ENCODE results near the gene MALAT1. TPM values are rescaled to one million over a fixed set of nuclear protein-coding genes. Genes with fewer than 3 reads are reported as not detected.

Gene MALAT1
- total RNA-seq, 1 donor from 2014 or later, result 8,069 TPM

- DNase-seq (ENCODE audit: low read depth), result peak; percentile 69
These were observed 20.3 kb upstream of the MALAT1 start for GRCh38 chr11:65478388-65479183.

DNA sequence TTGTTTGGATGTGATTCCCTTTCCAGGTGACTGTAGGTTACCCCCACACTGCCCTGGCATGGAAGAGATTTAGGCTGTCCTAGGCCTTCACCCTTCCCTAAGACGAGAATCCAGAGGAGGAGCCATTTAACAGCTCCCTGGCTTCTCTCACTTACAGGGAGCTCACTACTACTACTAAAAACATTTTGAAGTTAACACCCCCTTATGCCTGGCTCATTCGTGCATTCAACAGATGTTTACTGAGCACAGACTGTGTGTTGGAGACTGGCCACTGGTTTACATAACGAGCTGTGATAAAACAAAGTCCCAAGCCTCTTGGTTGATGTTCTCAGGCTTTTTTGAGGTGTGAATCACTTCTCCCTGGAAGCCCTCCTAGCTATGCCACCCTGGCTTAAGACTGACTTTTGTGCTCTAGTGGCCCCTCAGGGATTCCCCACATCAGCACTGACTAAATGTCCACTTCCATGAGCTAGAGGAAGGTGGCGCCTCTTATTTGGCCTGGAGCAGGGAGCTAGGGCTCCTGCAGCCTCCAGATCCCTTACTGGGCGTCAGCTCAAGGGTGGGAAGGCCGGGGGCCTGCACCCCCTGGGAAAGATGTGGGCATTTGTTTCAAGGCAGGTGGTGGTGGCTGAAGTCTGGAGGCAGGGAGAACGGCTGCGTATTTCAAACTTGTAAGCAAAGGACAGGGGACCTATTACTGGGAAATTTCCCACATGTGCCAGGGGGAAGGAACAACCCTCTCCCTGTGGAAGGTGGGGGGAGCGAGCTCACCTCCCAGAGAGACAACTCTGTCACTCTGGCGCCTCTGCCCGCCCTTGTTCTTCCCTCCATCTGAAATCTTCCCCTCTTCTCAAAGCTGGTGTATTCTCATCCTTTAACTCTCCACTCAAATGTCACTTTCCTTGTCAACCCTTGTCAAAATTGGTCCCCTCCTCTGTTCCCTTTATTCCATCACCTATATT is 19.4 kb upstream of the MALAT1 start:
- peak; percentile 89 for DNase-seq (ENCODE audit: low read depth)

- no peak for DNase-seq (ENCODE audit: low read depth)
These were observed 16.5 kb upstream of the MALAT1 start for GRCh38 chr11:65482306-65482850.

DNA sequence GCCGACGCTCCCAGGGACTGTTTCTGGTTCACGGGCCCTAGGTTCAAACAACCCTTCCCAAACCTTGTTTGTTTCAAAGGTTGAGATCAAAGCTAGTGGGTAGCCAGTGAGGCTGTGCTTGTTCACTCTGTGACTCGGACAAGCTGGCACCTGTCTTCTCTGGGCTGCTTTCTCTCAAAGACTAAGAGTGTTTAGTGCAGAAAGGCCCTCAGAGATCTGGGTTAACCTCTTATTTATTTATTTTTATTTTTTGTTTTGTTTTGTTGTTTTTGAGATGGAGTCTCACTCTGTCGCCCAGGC is 13.0 kb upstream of the MALAT1 start:
- peak; percentile 65 for DNase-seq (ENCODE audit: low read depth)

DNA sequence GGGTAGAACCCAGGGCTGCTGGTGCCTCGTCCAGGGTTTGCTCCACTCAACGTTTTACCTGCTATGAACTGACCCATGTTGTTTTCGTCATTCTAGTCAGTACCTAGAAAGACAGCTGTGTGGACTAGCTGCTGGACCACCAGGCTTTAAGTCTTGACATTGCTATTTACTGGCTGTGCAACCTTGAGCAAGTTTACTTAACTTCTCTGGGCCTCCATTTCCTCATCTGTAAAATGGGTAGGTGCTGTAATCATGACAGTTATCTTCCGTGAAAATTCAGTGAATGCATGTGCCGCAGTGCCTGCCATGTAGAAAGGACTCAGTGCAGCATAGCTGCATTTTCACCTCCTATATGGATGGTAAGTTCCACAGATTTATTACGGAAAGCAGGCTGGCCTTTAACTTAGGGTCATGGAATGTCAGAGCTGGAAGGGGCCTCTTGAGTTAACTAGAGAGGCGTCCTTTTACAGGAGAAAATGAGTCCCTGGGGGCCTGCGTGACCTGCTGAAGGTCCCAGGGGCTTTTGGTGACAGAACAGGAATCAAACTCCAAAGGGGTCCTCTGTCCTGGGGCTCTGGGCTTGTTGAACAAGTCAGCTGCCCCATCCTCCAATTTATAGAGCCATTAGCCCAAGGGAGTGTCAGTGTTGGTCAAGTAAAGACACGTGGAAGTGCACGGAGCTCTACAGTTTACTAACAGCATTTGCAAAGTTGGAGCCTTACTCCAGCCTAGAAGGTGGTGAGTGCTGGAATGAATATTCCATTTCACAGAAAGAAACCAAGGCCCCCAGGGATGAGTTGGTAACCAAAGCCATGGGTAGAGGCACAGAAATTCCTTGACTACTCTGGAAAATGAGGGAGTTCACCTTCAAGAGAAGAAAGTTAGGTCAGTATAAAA is 12.0 kb upstream of the MALAT1 start:
- DNase-seq (ENCODE audit: low read depth), result no peak

DNA sequence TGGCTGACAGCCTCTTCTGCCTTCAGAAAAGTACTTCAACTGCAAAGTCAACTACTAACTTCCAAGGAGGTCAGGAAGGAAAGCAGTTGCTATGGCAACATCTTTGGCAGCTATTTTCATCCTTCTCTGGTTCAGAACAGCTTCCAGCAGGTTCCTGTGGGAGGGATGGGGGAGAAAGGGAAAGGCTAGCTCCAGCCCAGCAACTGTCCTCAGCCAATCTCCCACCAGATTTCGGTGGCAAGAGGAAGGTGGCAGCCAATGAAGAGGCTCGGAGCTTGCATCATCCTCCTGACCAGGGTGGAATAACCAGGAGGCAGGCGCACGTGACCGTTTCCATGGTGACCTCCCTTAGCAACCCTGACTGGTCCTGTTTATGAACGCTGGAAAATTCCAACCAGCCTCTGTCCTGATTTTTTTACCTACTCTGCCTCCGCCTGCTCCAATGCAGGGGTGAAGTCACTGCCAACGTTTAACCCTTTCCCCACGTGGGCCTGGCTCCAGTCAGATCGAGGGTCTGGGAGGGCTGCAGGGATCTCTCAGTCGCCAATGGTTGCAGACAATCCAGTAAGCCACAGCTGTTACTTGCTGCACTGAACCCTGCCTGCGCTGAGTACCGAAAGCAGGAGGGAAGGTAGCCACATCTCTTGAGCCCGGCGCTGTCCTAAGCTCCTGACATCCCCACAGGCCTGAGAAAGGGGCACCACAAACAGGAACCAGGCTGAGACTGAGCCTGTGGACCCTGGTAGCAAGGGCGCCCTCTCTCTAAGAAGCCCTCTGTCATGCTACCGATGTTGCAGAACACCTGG is 11.2 kb upstream of the MALAT1 start:
- DNase-seq (ENCODE audit: low read depth), result peak; percentile 100

GRCh38 chr11:65488273-65489034 is 10.4 kb upstream of the MALAT1 start:
- DNase-seq (ENCODE audit: low read depth), result peak; percentile 90

GRCh38 chr11:65489035-65489705 is 9.7 kb upstream of the MALAT1 start:
- DNase-seq (ENCODE audit: low read depth), result peak; percentile 98

DNA sequence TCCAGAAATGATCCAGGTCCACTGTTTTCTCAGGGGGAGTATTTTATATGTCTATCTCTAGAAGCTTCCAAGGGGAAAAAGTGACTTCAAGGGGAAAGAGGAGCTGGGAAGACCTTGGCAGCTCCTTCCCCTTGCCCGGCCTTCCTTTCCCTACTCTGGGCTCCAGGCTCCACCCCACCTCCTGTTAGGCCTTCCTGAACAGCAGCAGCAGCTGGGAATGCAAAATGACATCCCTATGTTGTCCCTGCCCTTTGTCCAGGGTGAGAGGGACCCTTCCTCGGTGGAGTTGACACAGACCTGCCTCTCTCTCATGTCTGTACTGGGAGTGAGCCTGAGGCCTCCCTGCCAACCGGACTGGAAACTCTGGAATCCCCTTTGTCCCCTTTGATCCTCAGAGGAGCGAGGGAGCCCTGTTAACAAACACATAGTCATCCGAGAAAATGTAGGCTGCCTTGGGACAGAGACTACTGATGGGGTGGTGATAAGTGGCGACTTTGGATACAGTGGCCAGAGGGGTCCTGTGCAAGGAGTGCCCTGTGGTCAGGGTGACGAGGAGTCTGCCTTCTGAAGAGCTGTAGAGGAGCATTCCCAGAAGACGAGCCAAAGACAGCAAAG is 9.0 kb upstream of the MALAT1 start:
- DNase-seq (ENCODE audit: low read depth), result peak; percentile 91

DNA sequence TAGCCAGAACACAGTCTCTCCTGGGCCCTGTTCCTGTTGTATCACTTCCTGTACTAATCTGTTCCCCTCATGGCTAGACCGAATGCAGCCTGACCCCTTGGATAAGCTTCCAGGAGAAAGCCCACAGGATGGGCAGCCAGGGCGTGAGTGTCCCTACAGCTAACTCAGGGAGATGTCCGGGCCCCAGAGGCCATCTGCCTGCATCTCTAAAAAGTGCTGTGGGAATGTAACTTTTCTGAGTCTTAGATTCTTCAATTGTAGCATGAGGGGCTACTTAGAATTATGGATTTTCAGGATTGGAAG is 7.7 kb upstream of the MALAT1 start:
- peak; percentile 49 for DNase-seq (ENCODE audit: low read depth)

DNA sequence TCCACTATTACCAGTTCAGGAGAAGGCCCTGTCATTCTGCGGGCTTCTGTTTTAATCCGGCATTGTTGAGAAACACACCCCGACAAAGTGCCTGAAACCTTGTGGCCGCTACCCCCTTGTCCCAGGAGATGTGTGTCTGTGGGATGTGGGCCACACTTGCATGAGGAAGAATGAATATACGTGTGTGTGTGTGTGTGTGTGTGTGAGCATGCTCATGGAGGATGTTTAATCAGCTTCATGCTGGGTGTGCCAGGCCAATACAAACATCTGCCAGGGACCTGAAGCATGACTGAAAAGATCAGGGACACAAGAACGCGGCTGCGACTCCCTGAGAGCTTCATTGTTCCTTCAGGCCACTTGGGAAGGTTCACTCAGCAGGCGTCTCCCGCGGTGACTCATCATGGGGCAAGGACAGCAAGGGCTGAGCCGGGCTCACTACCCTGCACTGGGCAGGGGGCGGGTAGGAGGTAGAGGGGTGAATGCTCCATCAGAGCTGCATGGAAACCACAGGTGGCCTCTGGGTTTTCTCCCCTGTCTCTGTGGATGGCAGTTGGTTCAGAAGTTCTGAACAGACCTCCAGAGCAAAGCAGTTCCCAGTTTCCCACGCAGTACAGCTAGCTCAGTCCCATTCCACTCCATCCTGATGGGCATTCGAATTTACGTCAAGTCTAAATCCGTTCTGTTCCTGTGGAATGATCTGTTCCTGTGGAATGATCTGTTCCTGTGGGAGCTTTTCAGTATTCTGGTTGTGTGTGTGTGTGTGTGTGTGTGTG is 7.0 kb upstream of the MALAT1 start:
- peak; percentile 94 for DNase-seq (ENCODE audit: low read depth)

- no peak for DNase-seq (ENCODE audit: low read depth)
These were observed 6.5 kb upstream of the MALAT1 start for GRCh38 chr11:65492387-65492636.

- DNase-seq (ENCODE audit: low read depth), result peak; percentile 92
These were observed 6.0 kb upstream of the MALAT1 start for GRCh38 chr11:65492637-65493366.

- peak; percentile 94 for DNase-seq (ENCODE audit: low read depth)
These were observed 5.3 kb upstream of the MALAT1 start for GRCh38 chr11:65493367-65494176.

DNA sequence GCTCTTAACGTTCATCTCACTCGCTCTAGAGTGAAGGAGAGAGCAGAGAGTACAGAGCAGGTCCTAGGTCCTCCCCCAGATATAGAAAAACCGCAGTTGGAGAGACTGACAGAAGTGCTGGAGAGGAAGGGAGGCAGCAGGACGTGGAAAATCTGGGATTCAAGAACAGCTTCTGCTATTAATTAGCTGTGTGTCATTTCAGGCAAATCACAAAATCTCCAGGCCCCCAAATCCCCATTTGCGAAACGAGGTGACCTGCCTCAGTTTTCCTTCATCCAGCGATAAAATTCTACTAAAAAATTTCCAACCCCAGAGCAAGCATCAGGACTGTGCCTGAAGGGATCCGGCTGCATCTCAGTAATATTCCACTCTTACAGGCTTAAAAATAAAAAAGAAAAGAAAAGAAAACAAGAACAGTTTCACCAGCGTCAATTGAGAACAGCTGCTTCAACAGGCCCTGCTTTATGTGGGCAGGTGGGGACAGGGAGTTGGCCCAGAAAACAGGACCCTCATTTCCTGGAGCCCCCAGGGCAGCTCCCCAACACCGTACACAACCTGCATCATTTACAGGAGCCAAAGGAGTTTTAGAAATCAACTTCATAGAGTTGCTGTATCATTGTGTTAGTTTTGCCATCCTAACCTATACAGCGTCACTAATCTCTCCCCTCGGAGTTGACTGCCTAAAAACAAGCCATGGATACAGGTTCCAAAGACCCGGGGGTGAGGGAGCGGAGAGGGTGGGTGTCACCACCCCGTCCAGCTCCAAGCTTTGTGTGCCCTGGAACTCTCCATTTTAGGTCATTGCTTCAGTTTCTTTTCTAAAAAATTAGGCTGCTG is 2.3 kb upstream of the MALAT1 start:
- DNase-seq (ENCODE audit: low read depth), result peak; percentile 70
